GM19463 (cell line): Measurements from ENCODE around the gene ADAM19.

Experiments used
- ATAC-seq: cut with Tn5 transposase; IDR thresholded peaks from one replicate; pipeline ENCODE4 v1.9.1; 2021; ENCODE audit warnings: mild to moderate bottlenecking, moderate library complexity; ENCODE audit not compliant: unreplicated experiment

Gene ADAM19

DNA sequence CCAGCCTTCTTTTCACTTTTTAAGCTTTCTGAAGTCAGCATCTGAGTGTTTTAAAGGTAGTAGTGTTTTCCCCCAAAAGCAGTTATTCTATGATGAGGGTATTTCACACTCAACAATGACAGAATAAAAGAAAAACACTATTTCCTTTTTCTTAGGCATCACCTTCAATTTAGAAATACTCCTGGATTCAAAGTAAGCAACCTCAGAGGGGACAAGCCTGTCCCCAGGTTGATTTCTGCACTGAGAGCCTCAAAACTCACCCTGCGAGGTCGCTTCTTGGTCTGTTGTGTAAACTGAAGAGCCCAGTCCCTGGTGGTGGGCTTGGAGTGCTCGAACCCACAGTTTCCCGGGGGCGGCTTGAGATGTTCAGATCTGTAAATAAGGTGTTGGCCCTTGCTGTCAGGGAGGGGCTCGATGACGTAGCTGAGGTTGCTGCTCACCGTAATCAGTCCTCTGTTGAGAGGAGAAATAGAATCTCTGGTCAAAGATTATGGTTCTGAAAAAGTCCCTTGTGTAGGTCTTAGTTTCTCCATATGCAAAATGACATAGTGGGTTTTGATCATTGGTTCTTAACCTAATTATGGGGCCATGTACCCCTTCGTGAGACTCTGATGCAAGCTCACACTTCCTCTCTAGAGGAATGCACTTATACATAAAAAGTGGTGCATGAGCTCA is 55.9 kb downstream of the ADAM19 start:
- ATAC-seq = peak; percentile 66

DNA sequence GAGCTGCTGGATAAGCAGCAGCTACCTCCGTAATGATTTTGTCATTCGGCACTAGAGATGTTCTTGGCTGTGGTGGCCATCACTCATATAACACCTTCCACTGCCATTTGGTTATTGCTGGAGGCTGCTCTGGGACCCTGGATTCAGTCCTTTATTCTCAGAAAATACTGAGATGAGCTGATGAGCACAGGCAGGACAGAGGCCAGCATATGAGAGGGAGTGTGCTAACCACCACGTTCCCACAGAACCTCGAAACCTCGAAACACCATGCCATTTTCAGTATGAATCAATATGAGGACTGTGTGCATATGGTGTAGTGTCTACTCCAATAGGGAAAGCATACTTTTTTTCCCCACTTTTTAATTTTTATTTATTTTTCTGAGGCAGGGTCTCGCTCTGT is 56.6 kb downstream of the ADAM19 start:
- peak; percentile 78 for ATAC-seq

DNA sequence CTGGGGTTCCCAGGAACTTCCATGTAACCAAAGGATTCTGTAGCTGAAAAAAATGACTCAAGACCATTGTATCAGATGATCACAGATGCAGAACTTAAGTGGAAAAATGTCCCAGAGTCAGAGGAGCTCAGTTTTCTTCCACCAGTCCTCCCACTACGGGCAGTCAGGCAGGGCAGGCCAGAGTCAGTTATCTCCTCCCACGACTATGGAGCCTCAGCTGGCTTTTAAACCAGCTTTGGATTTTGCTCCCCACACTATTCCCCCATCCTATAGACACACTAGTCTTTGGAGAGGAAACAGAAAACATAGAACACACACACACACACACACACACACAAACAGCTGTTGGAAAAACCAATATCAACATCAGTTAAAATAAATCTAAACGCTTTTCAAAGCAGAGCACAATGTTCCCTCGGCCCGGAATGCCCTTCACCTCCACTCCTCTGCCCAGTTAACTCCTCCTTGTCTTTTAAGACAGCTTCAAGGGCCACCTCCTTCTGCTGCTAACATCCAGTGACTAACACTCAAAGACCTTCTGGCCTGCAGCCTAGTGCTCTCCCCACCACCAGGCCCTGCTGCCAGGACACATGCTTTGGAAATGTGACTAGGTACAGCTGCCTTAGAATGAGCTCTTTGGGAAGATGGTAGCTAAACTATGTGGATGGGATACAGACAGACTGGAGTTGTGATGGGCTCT is 58.8 kb downstream of the ADAM19 start:
- ATAC-seq = no peak

DNA sequence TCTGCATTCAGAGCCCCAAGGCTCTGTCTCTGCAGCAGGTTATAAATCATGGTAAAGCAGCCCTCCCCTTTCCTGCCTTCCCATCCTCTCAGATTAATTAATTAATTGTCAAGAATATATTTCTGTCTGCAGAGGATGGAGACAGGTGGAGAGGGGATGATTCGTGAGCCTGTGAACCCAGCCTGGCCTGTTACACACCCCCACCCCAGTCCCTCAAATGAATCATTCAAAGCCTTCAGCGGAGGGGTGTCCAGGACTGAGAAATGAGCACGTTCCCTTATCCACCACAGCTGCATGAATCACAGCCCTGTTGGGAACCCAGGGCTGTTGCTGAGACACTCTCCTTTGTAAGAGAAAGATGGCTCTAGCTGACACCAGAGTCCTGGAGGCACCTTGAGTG is 59.6 kb downstream of the ADAM19 start:
- ATAC-seq = no peak

DNA sequence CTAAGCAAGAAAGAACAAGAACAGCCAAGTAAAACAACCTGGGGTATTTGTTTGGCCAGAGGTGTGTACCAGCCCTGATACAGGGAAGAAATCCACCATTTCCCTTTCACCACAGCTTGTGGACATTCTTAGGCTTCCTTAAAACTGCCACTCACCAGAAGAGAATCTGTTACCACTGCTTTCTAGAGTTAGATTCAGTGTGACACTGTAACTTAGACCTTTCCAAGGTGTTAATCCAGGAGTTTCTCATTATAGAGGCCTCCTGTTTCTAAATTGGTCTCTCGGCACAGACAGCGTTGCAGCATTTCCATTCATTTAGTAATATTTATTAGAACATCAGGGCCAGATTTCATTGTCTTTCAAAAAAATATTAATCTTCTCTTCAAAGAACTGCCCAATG is 60.6 kb downstream of the ADAM19 start:
- ATAC-seq = no peak

DNA sequence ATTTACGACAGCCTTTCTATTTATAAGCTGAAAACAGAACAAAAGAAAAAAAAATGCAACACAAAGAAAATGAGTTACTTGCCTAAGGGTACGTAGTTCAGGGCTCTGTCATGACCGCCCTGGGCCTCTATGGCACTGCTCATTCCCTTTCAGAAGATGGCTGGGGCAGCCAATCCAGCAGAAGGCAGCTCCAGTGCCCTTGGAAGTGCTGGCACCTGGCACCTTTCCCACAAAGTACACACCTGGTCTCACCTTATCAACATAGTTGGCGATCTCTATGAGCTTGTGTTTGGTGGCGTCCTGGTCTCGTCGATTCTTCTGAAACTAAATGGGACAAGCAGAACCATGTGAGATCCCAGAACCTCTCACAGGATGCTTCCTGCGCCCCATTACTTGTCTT is 62.4 kb downstream of the ADAM19 start:
- ATAC-seq = no peak

DNA sequence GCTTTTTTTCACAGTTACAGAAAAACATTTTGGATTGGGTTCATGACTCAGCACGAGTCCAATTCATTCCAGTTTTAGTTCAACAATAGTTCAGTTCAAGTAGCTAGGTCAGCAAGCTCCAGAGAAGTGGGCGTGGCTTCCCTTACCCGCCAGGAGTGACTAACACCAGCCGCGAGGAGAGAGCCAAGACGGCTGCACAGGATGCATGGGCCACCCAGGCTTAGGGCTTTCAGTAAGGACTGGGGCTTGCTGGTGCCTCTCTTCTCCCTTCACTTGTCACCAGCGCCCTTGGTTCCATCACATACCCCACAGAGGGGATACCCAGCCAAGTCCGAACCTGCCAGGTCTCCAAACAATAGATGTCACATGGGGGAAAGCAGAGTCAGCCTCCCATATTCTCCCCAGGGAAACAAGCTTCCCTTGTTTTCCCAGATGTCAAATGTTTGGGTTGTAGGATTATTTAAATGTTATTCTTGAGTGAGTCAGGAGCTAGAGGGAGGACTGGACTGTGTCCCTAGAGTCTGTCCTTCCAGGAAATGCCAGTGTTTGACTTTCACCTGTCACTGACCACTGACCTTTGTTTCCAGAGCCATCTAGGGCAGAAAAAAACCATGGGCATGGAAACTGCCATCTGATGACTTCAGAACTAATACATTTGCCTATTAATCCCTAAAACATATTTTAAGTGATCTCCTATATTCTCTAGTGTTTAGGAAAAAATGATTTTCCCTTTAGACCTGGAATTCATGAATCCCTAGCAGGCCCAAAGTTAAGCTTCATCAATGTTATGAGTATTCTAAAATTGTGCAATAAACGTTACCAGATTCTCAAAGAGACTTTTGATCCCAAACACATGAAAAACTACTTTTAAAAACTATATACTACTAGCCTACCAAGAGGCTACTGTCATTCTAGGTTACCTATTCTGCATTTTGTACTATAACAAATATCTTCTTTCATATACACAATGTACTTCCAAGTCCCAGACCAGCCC is 63.6 kb downstream of the ADAM19 start:
- ATAC-seq = no peak

DNA sequence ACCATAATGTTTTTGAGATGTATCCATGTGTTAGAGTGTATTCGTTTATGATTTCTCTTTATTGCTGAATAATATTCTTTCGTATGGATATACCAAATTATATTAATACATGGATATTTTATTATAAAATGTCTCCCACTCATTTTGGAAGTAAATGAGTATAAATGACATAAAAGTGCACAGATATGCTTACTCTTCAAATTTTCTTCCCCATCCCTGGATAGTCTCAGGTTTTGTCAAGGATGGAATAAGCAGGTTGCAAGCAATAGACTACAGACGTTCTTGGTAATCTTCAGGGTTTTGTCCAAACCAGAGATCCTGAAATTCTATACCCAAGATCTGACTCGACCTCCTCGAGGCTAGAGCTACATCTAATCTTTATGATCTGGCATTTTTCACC is 64.9 kb downstream of the ADAM19 start:
- no peak for ATAC-seq

DNA sequence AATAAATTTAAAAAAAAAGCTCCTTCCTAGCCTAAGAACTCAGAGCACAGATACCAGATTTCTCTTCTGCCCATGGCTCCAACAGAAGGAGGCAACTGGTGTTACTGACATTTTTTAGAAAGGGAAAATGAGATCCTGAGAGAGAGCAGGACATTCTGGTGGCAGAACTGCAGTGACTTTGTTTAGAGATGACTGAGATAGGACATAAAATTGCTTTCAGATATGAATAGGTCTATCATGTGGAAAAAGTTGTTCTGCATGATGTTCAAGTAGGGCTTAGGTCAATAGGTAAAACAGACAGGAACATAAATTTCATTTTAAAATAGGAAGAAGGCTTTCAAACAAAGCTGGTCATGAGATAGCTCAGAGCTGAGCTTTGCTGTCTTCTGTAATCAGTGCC is 66.0 kb downstream of the ADAM19 start:
- ATAC-seq = peak; percentile 73

DNA sequence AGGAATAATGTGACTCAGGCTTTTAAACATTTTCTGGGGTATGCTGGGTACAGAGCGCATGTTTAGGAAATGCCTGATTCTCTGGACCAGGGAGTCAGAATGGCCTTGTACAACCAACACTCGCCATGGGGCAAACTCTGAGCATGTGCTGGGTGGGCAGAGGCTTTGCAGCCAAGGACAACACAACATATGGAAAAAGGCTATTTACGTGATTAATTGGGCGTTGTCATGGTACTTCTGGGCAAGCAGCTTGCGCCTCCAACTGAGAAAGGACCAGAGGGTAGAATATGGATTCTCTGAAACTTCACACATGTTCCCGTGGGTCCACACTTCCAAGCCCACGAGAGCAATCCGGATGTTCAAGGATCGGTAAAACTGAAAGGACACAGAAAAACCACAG is 66.5 kb downstream of the ADAM19 start:
- ATAC-seq = no peak

DNA sequence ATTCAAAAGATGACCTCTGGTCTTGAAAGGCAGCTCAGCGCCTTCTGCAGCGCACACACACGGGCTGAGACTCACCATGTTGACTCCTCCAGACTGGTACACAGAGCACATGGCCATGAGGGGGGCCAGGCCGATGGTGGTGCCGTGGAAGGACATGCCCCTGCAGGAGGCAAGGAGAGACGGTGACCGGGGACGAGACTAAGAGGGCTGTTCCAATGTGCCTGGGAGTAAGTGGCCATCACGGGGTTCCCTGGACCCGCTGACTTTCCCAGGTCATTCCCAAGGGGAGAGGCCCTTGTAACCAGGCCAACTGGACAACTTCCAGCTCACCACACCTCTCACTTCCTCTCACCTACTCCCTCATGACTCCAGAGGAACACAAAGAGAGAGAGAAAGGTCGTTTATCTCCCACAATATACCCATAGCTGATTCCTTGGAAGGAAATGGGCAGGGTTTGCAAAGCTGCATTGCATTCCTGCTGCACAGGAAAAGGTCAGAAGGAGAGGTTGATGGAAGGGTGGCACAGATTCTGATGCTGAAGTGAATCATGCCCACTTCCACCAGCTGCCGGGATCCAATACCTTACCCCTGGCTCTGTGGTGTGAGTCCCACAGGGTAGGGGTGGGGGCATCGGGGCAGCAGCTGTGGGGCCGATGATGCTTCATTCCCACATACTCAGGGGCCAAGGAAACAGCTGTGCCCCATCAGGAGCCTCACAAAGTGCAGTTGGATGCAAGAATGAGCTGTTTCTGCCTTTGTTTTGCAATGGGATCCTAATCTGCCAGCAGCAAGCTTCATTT is 68.4 kb downstream of the ADAM19 start:
- no peak for ATAC-seq

DNA sequence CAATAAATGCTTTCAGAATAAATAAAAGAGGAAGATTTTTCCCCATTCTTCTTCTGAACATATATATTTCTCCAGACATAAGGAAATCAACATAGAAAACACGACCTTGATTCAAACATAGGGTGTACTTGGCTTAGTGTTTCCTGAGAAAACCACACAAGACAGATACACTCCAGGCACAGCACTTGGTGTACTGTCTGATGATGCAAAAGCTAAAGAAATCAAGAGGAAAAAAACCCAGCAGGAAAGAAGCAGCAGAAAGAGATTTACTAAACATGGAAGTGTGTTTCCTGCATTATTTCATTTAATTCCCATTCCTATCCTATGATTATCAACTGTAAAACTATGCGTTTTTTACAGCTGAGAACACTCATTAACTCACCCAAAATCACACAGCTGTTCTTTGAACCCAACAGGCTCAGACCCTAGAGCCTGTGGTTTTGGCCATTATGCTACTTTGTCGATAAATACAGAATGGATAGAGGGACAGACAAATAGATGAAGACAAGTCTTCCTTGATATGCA is 69.4 kb downstream of the ADAM19 start:
- ATAC-seq = no peak

DNA sequence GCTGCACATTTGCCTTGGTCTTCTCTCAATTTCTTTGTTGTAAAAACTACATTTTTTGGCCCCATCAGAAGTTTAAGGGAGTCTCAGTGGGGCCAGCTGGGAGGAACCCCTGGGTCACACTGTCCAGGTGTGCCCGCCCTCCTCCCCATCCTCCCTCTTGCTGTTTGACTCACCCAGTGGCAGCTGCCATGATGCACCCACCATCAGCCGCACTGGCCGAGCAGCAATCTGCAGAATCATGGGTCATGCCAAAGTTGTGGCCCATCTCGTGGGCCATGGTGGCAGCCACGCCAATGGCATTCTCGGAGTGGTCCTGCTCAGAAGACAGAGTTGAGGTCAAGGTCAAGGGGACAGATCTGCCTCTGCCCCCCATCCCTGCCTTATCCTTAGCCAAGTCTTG is 70.1 kb downstream of the ADAM19 start:
- ATAC-seq = no peak

DNA sequence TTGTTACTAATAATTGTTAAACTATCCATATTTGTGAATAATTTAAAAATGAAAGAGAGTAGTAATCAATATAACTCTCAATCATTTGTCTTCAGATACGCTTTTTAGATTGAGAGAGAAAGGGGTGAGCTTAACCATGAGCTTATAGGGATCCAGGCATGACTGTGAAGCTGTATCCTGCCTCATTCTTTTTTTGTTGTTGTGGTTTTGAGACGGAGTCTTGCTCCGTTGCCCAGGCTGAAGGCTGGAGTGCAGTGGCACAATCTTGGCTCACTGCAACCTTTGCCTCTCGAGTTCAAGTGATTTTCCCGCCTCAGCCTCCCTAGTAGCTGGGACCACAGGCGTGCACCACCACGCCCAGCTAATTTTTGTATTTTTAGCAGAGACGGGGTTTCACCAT is 71.5 kb downstream of the ADAM19 start:
- ATAC-seq = no peak

DNA sequence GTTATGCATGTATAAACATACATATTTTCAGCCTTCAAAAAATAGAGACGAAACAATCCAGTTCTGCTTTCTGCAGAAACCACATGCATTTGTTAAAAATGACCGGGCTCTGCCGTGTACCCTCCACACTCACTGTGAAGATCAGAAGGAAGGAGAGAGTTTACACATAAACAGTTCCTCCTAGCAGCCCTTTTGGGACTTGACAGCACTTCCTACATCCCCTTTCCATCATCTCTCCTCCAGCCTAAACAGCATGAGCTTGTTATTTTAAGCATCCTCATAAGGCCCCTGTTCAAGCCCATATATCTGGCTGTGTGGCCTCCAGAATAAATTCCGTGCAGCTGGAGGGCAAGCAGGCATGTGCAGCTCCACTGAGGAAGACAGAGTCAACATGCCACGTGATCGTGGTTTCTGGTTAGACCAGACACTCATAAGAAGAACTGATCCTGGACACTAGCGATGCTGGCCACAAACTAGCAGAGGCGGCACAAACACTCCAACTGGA is 73.4 kb downstream of the ADAM19 start:
- peak; percentile 73 for ATAC-seq

DNA sequence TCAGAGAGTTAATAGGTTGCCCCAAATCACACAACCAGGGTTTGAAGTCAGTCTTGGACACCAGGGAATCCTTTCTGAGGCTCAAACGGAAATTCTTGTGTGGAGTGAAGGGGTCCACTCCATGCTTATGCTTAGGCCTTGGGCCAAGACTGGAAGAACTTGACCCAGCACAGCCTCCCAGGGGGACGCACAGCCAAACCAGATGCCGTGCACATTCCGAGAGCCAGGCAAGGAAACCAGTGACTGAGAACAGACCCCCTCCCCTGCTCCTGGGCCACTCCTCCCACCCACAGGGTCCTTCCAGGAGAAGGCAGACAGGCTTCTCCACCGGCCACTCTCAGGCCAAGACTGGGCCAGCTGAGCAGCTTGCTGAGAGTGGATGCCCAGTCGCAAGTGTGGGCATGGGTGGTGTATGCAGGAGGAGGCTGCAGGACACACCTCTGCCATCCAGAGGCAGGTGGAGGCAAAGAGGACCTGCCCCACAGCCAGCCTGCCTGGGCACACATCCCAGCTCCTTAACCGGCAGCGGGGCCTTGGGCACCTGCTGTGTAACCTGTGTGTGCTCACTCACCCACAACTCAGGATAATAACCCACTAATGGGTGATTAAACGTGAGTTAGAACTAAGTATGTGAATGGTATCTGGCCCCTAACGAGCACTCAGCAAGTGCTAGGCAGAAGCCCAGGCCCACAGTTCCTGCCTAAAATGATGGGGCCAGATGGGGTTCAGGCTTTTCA is 77.5 kb downstream of the ADAM19 start:
- ATAC-seq = no peak

DNA sequence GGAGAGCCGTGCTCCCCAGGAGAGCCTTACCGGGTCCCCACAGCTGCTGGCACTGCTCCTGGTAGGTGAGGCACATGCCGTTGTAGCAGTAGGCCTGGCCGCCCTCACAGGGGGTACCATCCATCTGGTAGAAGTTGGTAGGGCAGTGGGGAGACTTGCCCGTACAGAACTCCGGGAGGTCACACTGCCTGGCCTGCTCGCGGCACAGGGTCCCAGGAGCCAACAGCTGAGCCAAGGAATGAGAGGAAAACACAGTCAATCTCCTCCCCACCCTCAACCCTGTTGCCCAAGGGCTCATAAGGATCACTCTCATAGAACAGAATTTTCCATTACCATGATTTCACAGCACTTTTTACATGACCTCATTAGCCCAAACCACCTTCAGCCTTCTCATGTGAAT is 78.7 kb downstream of the ADAM19 start:
- no peak for ATAC-seq

DNA sequence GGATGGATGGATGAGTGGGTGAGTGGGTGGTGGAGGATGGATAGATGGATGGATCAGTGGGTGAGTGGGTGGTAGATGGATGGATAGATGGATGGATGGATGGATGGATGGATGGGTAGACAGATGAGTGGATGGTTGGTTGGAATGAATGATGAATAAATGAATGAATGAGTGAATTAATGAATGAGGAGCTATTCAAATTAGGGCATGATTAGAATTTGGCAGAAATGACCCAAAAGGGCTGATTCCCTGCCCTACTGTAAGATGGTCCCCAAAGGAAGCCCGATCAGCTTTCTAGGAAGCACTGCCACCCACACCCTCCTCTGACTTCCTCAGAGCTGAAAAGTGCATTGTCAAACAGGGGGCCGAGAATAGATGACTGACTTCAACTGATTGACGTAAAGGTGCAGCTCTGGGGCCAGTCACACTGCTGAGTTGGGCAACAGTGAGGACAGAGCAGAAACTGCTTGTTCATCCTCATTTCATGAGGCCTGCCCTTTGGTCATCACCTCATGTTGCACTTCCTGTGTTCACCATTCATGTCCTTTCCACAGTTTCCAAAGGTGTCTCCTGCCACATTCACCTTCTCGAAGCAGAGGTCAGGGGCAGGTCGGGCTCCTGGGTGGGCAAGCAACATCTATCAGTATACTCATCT is 81.3 kb downstream of the ADAM19 start:
- no peak for ATAC-seq

DNA sequence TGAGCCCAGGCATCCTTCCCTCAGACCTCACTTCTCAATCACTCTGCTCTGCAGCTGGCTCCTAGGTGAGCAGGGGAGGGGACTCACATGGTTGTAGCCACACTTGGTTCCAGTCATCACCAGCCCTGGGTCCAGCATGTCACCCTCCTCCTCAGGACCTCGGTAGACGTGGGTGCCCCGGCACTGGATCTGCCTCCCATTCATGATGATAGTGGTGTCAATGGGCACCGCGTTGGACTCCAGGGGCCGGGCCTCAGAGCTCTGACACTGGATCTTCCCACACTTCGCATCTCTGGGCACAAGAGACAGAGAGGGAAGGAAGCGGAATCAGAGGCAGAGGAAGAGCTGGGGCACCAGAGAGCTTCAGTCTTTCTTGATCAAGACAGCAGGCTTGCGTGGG is 82.7 kb downstream of the ADAM19 start:
- no peak for ATAC-seq
